ENCODE measurements around the gene GATA2.
A peak's percentile ranks its signal among the peaks of the same experiment; 100 is the strongest.

GATA2 gene

DNA sequence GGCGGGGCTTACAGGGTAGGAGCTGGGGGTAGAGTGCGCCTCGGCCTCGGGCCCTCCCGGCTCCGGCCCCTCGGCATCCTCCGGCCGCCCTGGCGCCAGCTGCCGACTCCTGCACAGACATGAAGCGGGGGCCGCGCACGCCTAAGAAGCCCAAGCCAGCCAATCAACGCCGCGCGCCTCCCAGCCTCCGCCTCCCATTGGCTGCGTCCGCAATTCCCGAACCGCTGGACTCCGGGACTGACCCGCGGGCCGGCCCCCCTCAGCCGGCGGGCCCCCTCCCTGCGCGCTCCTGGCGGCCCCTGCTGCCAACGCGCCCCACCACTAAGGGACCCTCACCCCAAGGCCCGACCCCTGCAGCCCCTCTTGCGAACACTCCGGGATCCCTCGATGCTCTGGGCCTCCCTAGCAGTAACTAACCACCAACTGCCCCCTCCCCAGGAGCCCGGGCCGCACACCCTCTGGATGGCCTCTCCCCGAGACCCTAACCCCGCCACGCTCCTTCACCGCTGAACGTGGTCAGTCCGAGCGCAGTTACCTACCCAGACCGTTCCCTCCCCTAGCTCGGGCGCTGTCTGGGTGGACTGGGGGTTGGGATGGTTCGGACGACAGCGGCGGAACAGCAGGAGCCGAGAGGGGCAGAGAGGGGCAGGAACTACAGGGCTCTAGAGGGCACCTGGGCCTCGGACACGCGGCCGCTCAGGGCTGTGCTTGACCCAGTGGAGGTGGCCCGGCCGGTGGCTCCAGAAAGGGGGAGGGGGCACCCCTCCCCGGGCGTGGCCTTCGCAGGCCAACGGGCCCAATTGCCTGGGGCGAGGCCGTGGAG is 5.0 kb downstream of the GATA2 start:
- peak; percentile 40 to 79 (median 66) for DNase-seq

- DNase-seq: no peak
Observed at GRCh38 chr3:128487538-128487812, 5.5 kb downstream of the GATA2 start.

GRCh38 chr3:128486681-128487537 is 6.1 kb downstream of the GATA2 start:
- peak in 2 of 4 experiments; percentile 48 to 56 for DNase-seq

DNA sequence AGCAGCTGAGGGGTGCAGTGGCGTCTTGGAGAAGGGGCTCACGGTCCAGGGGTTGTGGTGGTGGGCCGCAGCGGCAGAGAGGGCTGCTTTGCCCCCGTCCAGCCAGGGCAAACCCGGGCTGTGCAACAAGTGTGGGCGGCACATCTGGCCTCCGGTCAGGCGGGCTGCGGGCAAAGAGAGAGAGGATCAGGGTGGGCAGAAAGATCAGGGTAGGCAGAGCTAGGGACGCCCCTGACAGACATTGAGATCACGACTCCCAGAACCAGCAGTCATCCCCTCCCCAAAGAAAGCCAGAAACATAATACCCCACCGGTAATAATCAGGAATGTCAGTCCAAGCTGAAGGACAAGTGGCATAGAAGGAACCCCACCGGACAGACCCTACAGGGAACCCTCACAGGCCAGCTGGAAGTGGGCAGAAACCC is 6.8 kb downstream of the GATA2 start:
- no peak for DNase-seq

- DNase-seq: no peak
Observed at GRCh38 chr3:128485282-128486204, 7.5 kb downstream of the GATA2 start.

- no peak for DNase-seq
Observed at GRCh38 chr3:128484404-128485281, 8.4 kb downstream of the GATA2 start.

- DNase-seq: no peak
Observed at GRCh38 chr3:128483657-128484403, 9.2 kb downstream of the GATA2 start.

DNA sequence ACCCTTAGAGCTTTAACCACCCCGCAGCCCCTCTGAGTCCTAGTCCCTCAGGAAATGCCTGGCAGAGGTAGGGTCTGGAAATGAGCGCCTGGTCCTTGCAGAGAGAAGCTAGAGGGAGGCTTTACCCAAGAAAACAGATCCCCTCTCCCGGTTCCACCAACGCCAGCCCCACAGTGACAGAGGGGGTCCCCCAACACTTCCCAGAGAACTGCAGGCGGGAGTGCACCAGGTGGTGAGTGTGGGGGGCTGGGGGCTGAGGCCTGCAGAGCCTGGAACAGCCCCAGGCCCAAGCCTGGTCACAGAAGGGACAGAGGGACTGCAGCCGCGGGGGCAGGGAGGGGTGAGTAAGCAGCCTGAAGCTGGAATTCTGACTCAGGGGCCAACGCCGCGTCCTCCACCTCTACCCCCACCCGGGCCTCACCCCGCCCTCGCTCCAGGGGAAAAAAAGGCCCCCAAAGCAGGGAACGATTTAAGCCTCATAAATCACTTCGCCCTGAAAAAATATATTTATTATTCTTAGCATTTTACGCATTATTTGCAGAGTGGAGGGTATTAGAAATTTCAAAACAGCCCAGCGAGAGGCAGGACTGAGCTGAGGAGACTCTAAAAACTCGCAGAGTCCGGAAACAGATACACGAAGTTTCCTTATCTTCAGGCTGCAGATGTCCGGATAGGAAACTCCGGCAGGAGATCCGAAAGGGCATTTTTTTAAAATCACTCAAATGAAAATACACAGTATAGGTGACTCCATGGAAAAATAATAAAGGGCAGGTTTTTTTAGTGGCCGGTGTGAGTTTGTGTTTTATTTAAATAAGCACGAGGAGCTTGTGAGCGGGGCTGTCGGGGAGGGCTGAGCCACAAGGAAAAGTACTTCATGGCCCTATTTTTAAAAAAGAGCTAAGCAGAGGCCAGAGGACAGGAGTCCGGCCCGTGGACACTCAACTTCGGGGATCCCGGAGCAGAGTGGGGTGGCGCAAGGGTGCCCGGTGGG is 10.0 kb downstream of the GATA2 start:
- peak in 3 of 4 experiments; percentile 26 to 51 (median 43) for DNase-seq

GRCh38 chr3:128482175-128482574 is 10.8 kb downstream of the GATA2 start:
- no peak for DNase-seq

DNA sequence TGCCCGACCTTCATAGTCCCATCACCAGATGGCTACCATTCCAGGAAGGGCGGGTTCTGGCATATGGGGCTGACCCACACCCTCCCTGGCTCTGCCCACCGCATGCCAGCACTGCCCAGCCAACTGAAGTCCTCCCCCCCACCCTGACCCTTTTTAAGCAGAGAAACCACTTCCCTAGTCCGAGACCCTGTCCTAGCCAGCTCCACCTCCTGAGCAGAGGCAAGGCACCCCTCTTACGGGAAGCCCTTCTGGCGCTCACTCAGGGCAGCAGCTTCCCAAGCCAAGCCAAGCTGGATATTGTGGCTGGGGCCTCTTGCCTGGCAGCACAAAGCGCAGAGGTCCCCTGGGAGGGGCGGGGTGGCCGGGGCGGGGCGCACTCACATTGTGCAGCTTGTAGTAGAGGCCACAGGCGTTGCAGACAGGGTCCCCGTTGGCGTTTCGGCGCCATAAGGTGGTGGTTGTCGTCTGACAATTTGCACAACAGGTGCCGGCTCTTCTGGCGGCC is 11.5 kb downstream of the GATA2 start:
- no peak for DNase-seq

DNA sequence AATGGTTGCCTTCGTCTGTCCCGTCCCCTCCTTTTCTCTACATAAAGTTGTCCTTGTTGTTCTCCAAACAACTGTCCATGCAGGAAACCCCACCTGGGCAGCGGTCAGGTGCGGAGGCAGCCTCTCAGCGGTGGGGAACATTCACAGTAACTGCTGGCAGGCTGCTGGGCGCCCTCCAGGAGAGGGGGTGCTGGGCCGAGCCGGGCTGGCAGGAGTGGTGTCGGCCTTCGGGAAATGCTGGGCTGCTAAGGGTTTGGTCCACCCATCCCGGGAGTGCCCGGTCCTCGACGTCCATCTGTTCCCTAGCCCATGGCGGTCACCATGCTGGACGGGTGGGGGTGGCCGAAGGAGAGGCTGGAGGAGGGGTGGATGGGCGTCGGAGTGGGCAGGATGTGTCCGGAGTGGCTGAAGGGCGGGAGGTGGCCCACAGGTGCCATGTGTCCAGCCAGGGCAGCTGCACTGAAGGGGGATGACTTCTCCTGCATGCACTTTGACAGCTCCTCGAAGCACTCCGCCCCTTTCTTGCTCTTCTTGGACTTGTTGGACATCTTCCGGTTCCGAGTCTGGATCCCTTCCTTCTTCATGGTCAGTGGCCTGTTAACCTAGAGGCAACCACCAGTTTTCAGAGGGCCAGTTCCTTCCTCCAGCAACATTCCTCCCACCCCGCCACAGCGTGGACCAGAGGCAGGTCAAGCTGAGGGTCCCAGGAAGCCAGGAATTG is 12.1 kb downstream of the GATA2 start:
- no peak for DNase-seq

DNA sequence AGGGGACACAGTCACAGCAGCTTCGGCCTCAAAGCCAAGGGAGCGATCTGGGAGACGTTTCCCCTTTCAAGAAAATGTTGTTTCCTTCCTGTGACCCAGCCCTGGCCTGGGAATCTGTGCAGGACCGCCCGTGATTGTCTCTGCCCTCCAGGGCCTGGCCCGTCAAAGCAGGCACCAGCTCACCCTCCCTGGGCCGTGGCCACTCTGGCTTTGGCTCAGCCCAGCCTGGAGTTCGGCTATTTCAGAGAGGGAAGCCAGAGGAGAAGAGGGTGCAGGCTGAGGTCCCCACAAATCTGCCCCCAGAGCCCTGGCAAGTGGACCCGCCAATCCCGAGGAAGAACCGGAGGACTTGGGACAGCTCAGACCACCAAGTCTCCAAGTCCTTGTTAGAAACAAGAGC is 12.7 kb downstream of the GATA2 start:
- DNase-seq: no peak

- DNase-seq: no peak
Observed at GRCh38 chr3:128479558-128480086, 13.4 kb downstream of the GATA2 start.

DNA sequence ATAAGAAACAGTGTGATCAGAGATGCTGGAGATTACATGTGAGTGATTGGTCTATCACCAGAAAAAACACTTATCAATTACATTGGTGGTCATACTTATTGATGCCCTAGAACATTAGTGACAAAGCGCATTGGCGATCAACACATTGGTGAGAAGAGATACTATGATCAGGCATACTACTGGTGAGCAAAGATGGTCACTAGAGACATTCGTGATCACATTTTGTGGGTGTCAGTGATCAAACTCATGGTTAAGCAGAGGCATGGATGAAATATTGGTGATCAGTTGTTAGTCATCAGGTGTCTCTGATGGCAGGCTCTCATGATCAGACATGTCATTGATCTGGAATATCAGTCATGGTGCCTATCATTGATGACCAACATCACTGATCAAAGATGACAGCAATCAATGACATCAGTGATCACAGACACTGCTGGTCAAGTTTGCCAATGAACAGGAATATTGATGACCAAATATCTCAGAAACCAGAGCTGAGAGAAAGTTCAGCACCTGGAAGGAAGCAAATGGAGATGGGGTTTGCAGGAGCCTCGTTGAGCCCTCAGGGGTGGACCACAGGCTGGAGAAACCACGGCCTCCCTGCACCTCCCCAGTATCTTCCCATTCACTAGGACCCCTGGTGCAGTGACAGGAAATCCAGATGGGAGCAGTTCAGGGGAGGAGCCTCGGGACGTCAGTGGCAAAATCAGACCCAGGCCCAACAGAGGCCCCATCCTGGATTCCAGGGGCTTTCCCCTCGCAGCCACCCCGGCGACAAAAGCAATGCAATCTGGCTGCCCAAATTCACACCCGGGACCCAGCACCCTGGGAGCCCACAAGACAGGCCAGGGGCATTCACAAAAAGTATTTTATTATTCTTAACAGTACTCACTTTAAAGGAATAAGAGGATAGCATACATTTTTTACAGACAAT is 14.2 kb downstream of the GATA2 start:
- DNase-seq: no peak

GRCh38 chr3:128476659-128477058 is 16.3 kb downstream of the GATA2 start:
- no peak for DNase-seq

GRCh38 chr3:128475355-128475754 is 17.6 kb downstream of the GATA2 start:
- no peak for DNase-seq

GRCh38 chr3:128473737-128474136 is 19.3 kb downstream of the GATA2 start:
- no peak for DNase-seq

DNA sequence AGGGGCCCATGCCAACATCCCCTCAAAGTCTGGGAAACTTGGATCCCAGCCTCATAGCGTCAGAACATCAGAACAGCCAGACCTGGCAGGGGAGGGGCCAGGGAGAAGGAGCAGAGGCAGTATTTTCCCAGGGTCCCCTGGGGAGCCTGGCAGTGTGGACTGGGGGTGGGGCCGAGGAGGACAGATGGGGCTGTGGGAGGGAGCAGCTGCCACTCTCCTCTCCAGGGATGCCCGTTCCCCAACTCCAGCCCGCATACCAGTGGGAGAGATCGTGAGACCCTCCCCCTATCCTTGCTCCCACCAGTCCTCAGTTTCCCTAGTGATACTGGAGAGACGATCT is 19.9 kb downstream of the GATA2 start:
- no peak for DNase-seq
